CD14-positive monocyte (primary cell): ENCODE results near the gene CACNA2D2. TPM values are rescaled to one million over a fixed set of nuclear protein-coding genes. Genes with fewer than 3 reads are reported as not detected.

Experiments used
- DNase-seq, 3 donors: peaks; one replicate each; pipeline ENCODE4 v3.0.0-alpha.2; 2011 to 2022
- H2AFZ ChIP-seq: 2 replicates; pipeline ENCODE4 v1.6.0; 2012; ENCODE audit warnings: mild to moderate bottlenecking, low read depth, low read length, inconsistent platforms; ENCODE audit not compliant: insufficient read depth, poor library complexity, severe bottlenecking
- H3K27ac ChIP-seq, 2 donors: 1 replicate in 1 of 2; 2 replicates in 1 of 2; pipeline ENCODE4 v1.5.1; 2012 to 2013; ENCODE audit warnings: low read length in 2 of 2, control low read depth in 1 of 2, inconsistent platforms in 1 of 2, low read depth in 1 of 2, mild to moderate bottlenecking in 1 of 2
- H3K27me3 ChIP-seq, 2 donors: one replicate each; pipeline versions ENCODE4 v1.6.0 to v1.6.1; 2011 to 2013; ENCODE audit warnings: low read length in 2 of 2; ENCODE audit not compliant: control insufficient read depth in 2 of 2, insufficient read depth in 2 of 2
- H3K36me3 ChIP-seq, 2 donors: replicated peaks in 1 of 2; 1 replicate in 1 of 2; 2 replicates in 1 of 2; pipeline versions ENCODE4 v1.5.1 to v1.6.1; 2012 to 2013; ENCODE audit warnings: low read length in 2 of 2, control low read depth in 1 of 2, inconsistent platforms in 1 of 2, mild to moderate bottlenecking in 1 of 2; ENCODE audit not compliant: insufficient read depth in 2 of 2, control insufficient read depth in 1 of 2
- H3K4me1 ChIP-seq, 2 donors: 1 replicate in 1 of 2; 2 replicates in 1 of 2; pipeline versions ENCODE4 v1.5.1 to v1.6.1; 2012 to 2013; ENCODE audit warnings: low read length in 2 of 2, control low read depth in 1 of 2, inconsistent platforms in 1 of 2, mild to moderate bottlenecking in 1 of 2, moderate library complexity in 1 of 2; ENCODE audit not compliant: insufficient read depth in 2 of 2, control insufficient read depth in 1 of 2
- H3K4me2 ChIP-seq: replicated peaks from 2 replicates; pipeline ENCODE3; 2012; ENCODE audit warnings: low read length, moderate library complexity, mild to moderate bottlenecking; ENCODE audit not compliant: poor library complexity, severe bottlenecking; ENCODE audit errors: extremely low read depth
- H3K4me3 ChIP-seq, 3 experiments: fragments of 200-600 bp in 1 of 3; sonication (generic) in 1 of 3; replicated peaks in 1 of 3; 1 replicate in 2 of 3; 2 replicates in 1 of 3; pipeline ENCODE4 v1.5.1; 2011 to 2013; ENCODE audit warnings: low read length in 3 of 3, mild to moderate bottlenecking in 3 of 3, control low read depth in 2 of 3, low read depth in 2 of 3, inconsistent platforms in 1 of 3, moderate library complexity in 1 of 3
- H3K79me2 ChIP-seq: 2 replicates; pipeline ENCODE4 v1.6.0; 2012; ENCODE audit warnings: mild to moderate bottlenecking, control low read depth, inconsistent platforms, low read length, moderate library complexity; ENCODE audit not compliant: insufficient read depth
- H3K9ac ChIP-seq: 2 replicates; pipeline ENCODE4 v1.6.0; 2017; ENCODE audit warnings: low read length, mild to moderate bottlenecking; ENCODE audit not compliant: insufficient read depth, poor library complexity, severe bottlenecking
- H3K9me3 ChIP-seq, 2 donors: replicated peaks in 1 of 2; 1 replicate in 1 of 2; 2 replicates in 1 of 2; pipeline versions ENCODE4 v1.5.1 to v1.6.1; 2012 to 2013; ENCODE audit warnings: low read length in 2 of 2, control low read depth in 1 of 2; ENCODE audit not compliant: control insufficient read depth in 1 of 2, insufficient read depth in 1 of 2
- H4K20me1 ChIP-seq: 2 replicates; pipeline ENCODE4 v1.6.0; 2012; ENCODE audit warnings: mild to moderate bottlenecking, low read length, control low read depth, moderate library complexity; ENCODE audit not compliant: insufficient read depth
- H3K27ac Mint-ChIP-seq, 7 donors: one replicate each; pipeline ENCODE4 v1.8.0; 2020; ENCODE audit warnings: mild to moderate bottlenecking in 7 of 7, mixed read lengths in 7 of 7, moderate library complexity in 6 of 7, inconsistent platforms in 2 of 7
- H3K27me3 Mint-ChIP-seq, 3 donors: one replicate each; pipeline ENCODE4 v1.8.0; 2021 to 2022; ENCODE audit warnings: low read depth in 3 of 3, mild to moderate bottlenecking in 3 of 3, mixed read lengths in 3 of 3, moderate library complexity in 3 of 3, inconsistent platforms in 1 of 3
- H3K36me3 Mint-ChIP-seq, 2 donors: one replicate each; pipeline ENCODE4 v1.8.0; 2020; ENCODE audit warnings: mixed read lengths in 2 of 2, inconsistent platforms in 1 of 2, mild to moderate bottlenecking in 1 of 2
- H3K4me1 Mint-ChIP-seq: one replicate; pipeline ENCODE4 v1.8.0; 2020; ENCODE audit warnings: mild to moderate bottlenecking, mixed read lengths
- H3K4me3 Mint-ChIP-seq, 2 donors: one replicate each; pipeline ENCODE4 v1.8.0; 2020; ENCODE audit warnings: mild to moderate bottlenecking in 2 of 2, mixed read lengths in 2 of 2, moderate library complexity in 1 of 2
- H3K9me3 Mint-ChIP-seq, 7 donors: one replicate each; pipeline ENCODE4 v1.8.0; 2020 to 2022; ENCODE audit warnings: mixed read lengths in 7 of 7, mild to moderate bottlenecking in 6 of 7, moderate library complexity in 6 of 7, inconsistent platforms in 2 of 7
- CTCF ChIP-seq: fragments of 200-600 bp; IDR thresholded peaks from one replicate; pipeline ENCODE4 v1.8.0; 2022; ENCODE audit warnings: antibody characterized with exemption, mild to moderate bottlenecking
- WGBS: methylation state at CpG from one replicate; pipeline ENCODE4 v1.1.5; 2013; ENCODE audit warnings: missing lambda C conversion rate; ENCODE audit not compliant: insufficient coverage; 5-methylcytosine and 5-hydroxymethylcytosine counted together
- intact Hi-C, 2 donors: fragments of 100-400 bp; cut with micrococcal nuclease; formaldehyde crosslinking; loops; one replicate each; pipeline versions ENCODE4 v1.15.0 to v1.15.1; 2023
- polyA plus RNA-seq, 3 donors: library from polyadenylated mRNA; depleted of rRNA in 1 of 3; unstranded in 2 of 3; stranded (reverse) in 1 of 3; fragments of 300-500 nt in 2 of 3; fragments of >200 nt in 1 of 3; fragmentation: Illumina TruSeq in 2 of 3; gene quantifications; 1 replicate in 2 of 3; 2 replicates in 1 of 3; pipeline ENCODE4 v1.2.3, GENCODE V29; 2012 to 2021

Gene CACNA2D2
- polyA plus RNA-seq, 3 donors: 0.09 to 0.16 TPM; not detected in 1

GRCh38 chr3:50395070-50395860, 108.2 kb downstream of the CACNA2D2 start:
- 83% methylated on average over 6 of the region's 10 CpGs for WGBS
- Histone ChIP-seq H3K27ac (peak overlapping the region; percentile 26 to 57), H3K36me3 (no peaks in the 10 kb centered on the region), H3K9me3 (no peaks in the 10 kb centered on the region), H3K4me3 (no peak overlapping the region), H3K9ac (no peak overlapping the region), H2AFZ (peak overlapping the region; percentile 80), H3K4me1 (peaks cover 12 to 13% of the 10 kb centered on the region in 2 donors), H3K79me2 (no peaks in the 10 kb centered on the region), H3K4me2 (peak overlapping the region; percentile 24), H3K27me3 (no peaks in the 10 kb centered on the region), H4K20me1 (no peaks in the 10 kb centered on the region)
- no peak overlapping the region for H3K4me3 Mint-ChIP-seq
- no peaks in the 10 kb centered on the region for H3K9me3 Mint-ChIP-seq
- peak overlapping the region in 3 of 7 donors; percentile 46 to 81 (median 75) for H3K27ac Mint-ChIP-seq
- no peaks in the 10 kb centered on the region for H3K36me3 Mint-ChIP-seq
- peak; percentile 68 to 72 (median 69) for DNase-seq
- no peak for TF ChIP-seq CTCF
- intact Hi-C loops: no loop called here
- H3K27me3 Mint-ChIP-seq: peaks cover 1 to 10% (median 2%) of the 10 kb centered on the region in 3 donors
- H3K4me1 Mint-ChIP-seq: peaks cover 14% of the 10 kb centered on the region

- 84% methylated on average over 4 of the region's 5 CpGs for WGBS
- intact Hi-C loops: no loop called here
- TF ChIP-seq CTCF: no peak
- DNase-seq: no peak
- no peaks in the 10 kb centered on the region for H3K36me3 Mint-ChIP-seq
- Histone ChIP-seq H3K27ac (no peak overlapping the region), H3K79me2 (no peaks in the 10 kb centered on the region), H2AFZ (no peak overlapping the region), H3K27me3 (no peaks in the 10 kb centered on the region), H3K4me2 (no peak overlapping the region), H3K4me3 (no peak overlapping the region), H3K9me3 (no peaks in the 10 kb centered on the region), H3K36me3 (no peaks in the 10 kb centered on the region), H3K4me1 (peaks cover 12 to 13% of the 10 kb centered on the region in 2 donors), H3K9ac (no peak overlapping the region), H4K20me1 (no peaks in the 10 kb centered on the region)
- H3K9me3 Mint-ChIP-seq: no peaks in the 10 kb centered on the region
- no peak overlapping the region for H3K4me3 Mint-ChIP-seq
- H3K27me3 Mint-ChIP-seq: peaks cover 1 to 9% (median 2%) of the 10 kb centered on the region in 3 donors
- H3K4me1 Mint-ChIP-seq: peaks cover 14% of the 10 kb centered on the region
- H3K27ac Mint-ChIP-seq: no peak overlapping the region
These were observed 110.4 kb downstream of the CACNA2D2 start for GRCh38 chr3:50393061-50393460.
